Gastrocnemius medialis (tissue), 4 donors: Measurements from ENCODE around the gene SRGN.

Experiments used
- CTCF ChIP-seq, 5 experiments: fragments of 450-650 bp in 3 of 5; fragments of 200-600 bp in 2 of 5; sonication (generic) in 2 of 5; IDR thresholded peaks in 4 of 5; conservative IDR thresholded peaks in 1 of 5; 1 replicate in 4 of 5; 2 replicates in 1 of 5; pipeline ENCODE4 v1.5.1; 2016 to 2019; ENCODE audit warnings: antibody characterized with exemption in 5 of 5, mild to moderate bottlenecking in 3 of 5, moderate library complexity in 3 of 5
- POLR2A ChIP-seq, 2 donors: fragments of 450-650 bp; IDR thresholded peaks; one replicate each; pipeline ENCODE4 v1.6.1; 2017; ENCODE audit warnings: antibody characterized with exemption in 2 of 2, mild to moderate bottlenecking in 2 of 2, moderate library complexity in 2 of 2

GRCh38 chr10:69070951-69071350, 17.0 kb upstream of the SRGN start:
- TF ChIP-seq CTCF (IDR thresholded peaks at IDR 0.05 in 4 of 5, conservative IDR thresholded peaks at IDR 0.05 in 1 of 5) (no peak), POLR2A (IDR thresholded peaks at IDR 0.05) (no peak)
